GM10266 (cell line): ENCODE results near the gene CLDND2.

Experiments used
- DNase-seq: peaks from one replicate; pipeline ENCODE4 v3.0.0; 2012; ENCODE audit errors: extremely low spot score
- TF ChIP-seq, protein P1 (sequence below): IDR thresholded peaks from 2 replicates; pipeline ENCODE4 v1.5.1; 2012; ENCODE audit warnings: mild to moderate bottlenecking, low read depth; ENCODE audit not compliant: control insufficient read depth, insufficient read depth; ENCODE audit errors: missing control alignments

The CLDND2 gene

DNA sequence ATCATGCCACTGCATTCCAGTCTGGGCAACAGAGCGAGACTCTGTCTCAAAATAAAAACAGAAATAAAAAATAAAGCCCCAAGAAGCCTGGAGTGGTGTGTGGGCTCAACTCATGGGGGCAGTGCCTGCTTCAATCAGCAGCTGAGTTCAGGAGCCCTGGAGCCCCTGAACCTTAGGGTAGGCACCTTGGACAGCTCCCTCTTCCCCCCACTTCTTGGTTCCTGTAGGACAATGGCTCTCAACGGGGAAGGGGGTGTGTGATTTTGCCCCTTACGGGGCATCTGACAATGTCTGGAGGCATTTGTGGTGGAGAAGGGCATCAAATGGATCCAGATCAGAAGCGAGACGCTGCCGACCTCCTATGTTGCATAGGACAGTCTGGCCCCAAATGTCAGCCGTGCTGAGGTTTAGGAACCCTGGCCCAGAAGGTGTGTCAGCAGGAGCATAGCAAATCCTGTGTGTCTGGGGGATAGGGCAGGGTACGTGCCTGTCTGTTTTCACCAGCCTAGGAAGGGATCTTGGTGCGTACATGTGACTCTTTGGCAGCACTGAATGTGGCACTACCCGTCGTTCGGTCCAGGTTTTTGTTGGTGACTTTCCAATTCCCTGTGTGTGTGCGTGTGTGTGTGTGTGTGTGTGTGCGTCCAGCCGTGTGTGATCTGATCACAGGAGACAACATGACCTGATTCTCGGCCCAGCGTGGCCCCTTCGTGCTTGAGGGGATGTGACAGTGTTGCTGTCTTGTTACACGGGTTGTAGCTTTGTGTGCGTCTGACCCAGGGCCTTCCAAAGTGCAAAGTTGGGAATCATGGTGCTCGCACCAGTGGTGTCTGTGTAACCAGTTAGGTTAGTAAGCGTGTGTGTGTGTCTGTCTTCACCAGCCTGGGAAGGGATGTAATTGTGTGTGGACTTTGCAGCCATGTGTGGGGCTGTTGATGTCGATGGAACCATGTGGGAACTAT, 49.8 kb downstream of the CLDND2 start:
- TF ChIP-seq, protein P1, sequence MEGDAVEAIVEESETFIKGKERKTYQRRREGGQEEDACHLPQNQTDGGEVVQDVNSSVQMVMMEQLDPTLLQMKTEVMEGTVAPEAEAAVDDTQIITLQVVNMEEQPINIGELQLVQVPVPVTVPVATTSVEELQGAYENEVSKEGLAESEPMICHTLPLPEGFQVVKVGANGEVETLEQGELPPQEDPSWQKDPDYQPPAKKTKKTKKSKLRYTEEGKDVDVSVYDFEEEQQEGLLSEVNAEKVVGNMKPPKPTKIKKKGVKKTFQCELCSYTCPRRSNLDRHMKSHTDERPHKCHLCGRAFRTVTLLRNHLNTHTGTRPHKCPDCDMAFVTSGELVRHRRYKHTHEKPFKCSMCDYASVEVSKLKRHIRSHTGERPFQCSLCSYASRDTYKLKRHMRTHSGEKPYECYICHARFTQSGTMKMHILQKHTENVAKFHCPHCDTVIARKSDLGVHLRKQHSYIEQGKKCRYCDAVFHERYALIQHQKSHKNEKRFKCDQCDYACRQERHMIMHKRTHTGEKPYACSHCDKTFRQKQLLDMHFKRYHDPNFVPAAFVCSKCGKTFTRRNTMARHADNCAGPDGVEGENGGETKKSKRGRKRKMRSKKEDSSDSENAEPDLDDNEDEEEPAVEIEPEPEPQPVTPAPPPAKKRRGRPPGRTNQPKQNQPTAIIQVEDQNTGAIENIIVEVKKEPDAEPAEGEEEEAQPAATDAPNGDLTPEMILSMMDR = no peak
- DNase-seq = no peak

DNA sequence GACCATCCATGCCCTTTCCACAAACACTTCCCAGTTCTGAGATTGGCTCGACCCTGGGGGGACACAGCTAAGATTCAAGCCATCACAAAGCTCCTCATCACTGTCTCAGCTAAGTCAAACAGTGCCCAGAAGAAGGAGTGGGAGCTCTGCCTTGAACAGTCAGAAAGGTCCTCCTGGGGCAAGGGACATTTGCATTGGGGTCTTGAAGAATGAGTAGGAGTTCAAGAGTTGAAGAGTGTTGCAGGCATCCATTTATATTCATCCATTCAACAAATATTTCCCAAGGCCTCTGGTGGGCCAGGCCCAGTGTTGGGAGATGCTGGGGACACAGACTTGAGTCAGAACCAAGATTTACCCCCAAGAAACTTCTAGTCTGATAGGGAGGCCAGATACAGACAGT, 50.8 kb downstream of the CLDND2 start:
- TF ChIP-seq, protein P1 = no peak
- no peak for DNase-seq

GRCh38 chr19:51317376-51317775, 51.4 kb downstream of the CLDND2 start:
- no peak for DNase-seq
- TF ChIP-seq, protein P1 = no peak
